SK-N-SH treated with all-trans-retinoic acid at 6 μM for 48 hours (cell line): ENCODE data around the gene RHEX.

Experiments
- BACH2 ChIP-seq: fragments of 250-450 bp; sonication (Bioruptor Pico); IDR thresholded peaks from 2 replicates; pipeline ENCODE4 v1.9.0; 2021; ENCODE audit warnings: mild to moderate bottlenecking, borderline replicate concordance
- ZC3H10 ChIP-seq: fragments of 250-450 bp; sonication (Bioruptor Pico); IDR thresholded peaks from 2 replicates; pipeline ENCODE4 v1.5.1; 2021; ENCODE audit warnings: mild to moderate bottlenecking, moderate library complexity
- ZFP3 ChIP-seq: fragments of 250-450 bp; sonication (Bioruptor Pico); IDR thresholded peaks from 2 replicates; pipeline ENCODE4 v1.5.0; 2020; ENCODE audit warnings: mild to moderate bottlenecking, moderate library complexity
- TF ChIP-seq, protein P1 (sequence below): fragments of 250-450 bp; sonication (Bioruptor Pico); IDR thresholded peaks from 2 replicates; pipeline ENCODE4 v1.8.0; 2020; ENCODE audit warnings: mild to moderate bottlenecking, moderate library complexity, borderline replicate concordance
- TF ChIP-seq, protein P2 (sequence below): fragments of 250-450 bp; sonication (Bioruptor Pico); IDR thresholded peaks from 2 replicates; pipeline ENCODE4 v1.5.1; 2021; ENCODE audit warnings: mild to moderate bottlenecking, moderate library complexity

DNA sequence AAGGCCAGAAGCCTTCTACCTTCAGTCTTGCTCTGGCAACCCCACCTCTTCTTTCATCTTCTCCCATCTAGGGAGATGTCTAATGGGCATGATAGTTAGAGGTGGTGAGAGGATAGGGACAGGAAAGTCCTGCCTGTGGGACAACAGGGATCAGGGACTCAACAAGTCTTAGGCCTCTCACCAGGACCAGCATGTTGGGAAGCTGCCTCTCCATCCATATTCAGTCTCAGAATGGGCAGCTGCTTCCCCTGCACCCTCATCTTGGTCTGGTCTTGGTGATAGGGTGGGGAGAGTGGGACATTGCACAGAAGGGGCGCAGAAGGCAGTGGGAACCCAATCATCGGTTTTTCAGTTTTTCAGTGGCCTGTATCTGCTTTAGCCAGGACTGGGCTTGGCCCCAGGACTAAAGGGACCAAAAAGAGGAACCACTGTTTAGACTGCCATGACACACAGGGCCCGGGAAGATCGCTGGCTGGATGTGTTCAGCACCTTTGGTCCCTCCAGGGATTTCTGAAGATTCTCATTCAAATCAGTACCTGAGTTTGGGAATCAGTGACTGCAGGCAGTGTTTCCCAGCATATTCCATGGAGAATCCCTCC lies 12.7 kb downstream of the RHEX start:
- TF ChIP-seq, protein P1, sequence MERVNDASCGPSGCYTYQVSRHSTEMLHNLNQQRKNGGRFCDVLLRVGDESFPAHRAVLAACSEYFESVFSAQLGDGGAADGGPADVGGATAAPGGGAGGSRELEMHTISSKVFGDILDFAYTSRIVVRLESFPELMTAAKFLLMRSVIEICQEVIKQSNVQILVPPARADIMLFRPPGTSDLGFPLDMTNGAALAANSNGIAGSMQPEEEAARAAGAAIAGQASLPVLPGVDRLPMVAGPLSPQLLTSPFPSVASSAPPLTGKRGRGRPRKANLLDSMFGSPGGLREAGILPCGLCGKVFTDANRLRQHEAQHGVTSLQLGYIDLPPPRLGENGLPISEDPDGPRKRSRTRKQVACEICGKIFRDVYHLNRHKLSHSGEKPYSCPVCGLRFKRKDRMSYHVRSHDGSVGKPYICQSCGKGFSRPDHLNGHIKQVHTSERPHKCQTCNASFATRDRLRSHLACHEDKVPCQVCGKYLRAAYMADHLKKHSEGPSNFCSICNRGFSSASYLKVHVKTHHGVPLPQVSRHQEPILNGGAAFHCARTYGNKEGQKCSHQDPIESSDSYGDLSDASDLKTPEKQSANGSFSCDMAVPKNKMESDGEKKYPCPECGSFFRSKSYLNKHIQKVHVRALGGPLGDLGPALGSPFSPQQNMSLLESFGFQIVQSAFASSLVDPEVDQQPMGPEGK (CRISPR knock-in tag) = no peak
- TF ChIP-seq ZC3H10 (no peak), ZFP3 (no peak), BACH2 (CRISPR knock-in tag) (no peak)
- TF ChIP-seq, protein P2, sequence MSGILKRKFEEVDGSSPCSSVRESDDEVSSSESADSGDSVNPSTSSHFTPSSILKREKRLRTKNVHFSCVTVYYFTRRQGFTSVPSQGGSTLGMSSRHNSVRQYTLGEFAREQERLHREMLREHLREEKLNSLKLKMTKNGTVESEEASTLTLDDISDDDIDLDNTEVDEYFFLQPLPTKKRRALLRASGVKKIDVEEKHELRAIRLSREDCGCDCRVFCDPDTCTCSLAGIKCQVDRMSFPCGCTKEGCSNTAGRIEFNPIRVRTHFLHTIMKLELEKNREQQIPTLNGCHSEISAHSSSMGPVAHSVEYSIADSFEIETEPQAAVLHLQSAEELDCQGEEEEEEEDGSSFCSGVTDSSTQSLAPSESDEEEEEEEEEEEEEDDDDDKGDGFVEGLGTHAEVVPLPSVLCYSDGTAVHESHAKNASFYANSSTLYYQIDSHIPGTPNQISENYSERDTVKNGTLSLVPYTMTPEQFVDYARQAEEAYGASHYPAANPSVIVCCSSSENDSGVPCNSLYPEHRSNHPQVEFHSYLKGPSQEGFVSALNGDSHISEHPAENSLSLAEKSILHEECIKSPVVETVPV (CRISPR knock-in tag) = no peak
